ENCODE results near the gene FARP1.

- TF ChIP-seq GATA2 (IDR thresholded peaks at IDR 0.05; ENCODE audit: low read depth, low read length), result no peak
- no peak for TF ChIP-seq GATA3 (IDR thresholded peaks at IDR 0.05; ENCODE audit: low read depth, low read length)
Measured at GRCh38 chr13:98348466-98349200, 205.7 kb downstream of the FARP1 start.

Measured in SH-SY5Y (cell line).